B cell (primary cell): Measurements from ENCODE around the gene KCNS1. TPM values are rescaled to one million over a fixed set of nuclear protein-coding genes. Genes with fewer than 3 reads are reported as not detected.

Experiments used
- ATAC-seq: fragments of 200-7000 bp; cut with Tn5 transposase; one replicate; pipeline ENCODE4 v1.10.0; 2021; ENCODE audit warnings: low read depth, mild to moderate bottlenecking, moderate number of reproducible peaks, moderate library complexity
- CTCF ChIA-PET: fragments of 350-600 bp; sonication (Branson Sonifier 250); formaldehyde crosslinking; loops from one replicate; lab custom pipeline; 2021; ENCODE audit warnings: antibody characterized with exemption, inconsistent platforms; lab: Charles Lee
- POLR2A ChIA-PET: fragments of 350-600 bp; sonication (Branson Sonifier 250); formaldehyde crosslinking; loops from one replicate; lab custom pipeline; 2021; ENCODE audit warnings: antibody characterized with exemption; lab: Charles Lee
- DNase-seq: peaks from one replicate; pipeline ENCODE4 v3.0.0; 2013
- H2AFZ ChIP-seq: 2 replicates; pipeline ENCODE4 v1.6.1; 2012; ENCODE audit warnings: mild to moderate bottlenecking, low read depth, low read length; ENCODE audit not compliant: insufficient read depth, poor library complexity, severe bottlenecking
- H3K27ac ChIP-seq, 2 donors: 1 replicate in 1 of 2; 2 replicates in 1 of 2; pipeline ENCODE4 v1.5.1; 2012 to 2013; ENCODE audit warnings: low read length in 2 of 2, mild to moderate bottlenecking in 2 of 2, moderate library complexity in 1 of 2
- H3K27me3 ChIP-seq, 4 experiments: fragments of 200-600 bp in 1 of 4; sonication (generic) in 1 of 4; replicated peaks in 1 of 4; 1 replicate in 2 of 4; 2 replicates in 2 of 4; pipeline versions ENCODE4 v1.6.1 to v1.7.0; 2013 to 2016; ENCODE audit warnings: low read length in 3 of 4, mild to moderate bottlenecking in 2 of 4, mixed read lengths in 1 of 4, moderate library complexity in 1 of 4; ENCODE audit not compliant: insufficient read depth in 4 of 4, control insufficient read depth in 3 of 4; ENCODE audit errors: control extremely low read depth in 1 of 4
- H3K36me3 ChIP-seq, 2 experiments: replicated peaks in 1 of 2; 1 replicate in 1 of 2; 2 replicates in 1 of 2; pipeline versions ENCODE4 v1.6.1 to v1.7.1; 2013; ENCODE audit warnings: low read length in 1 of 2; ENCODE audit not compliant: insufficient read depth in 2 of 2, control insufficient read depth in 1 of 2; ENCODE audit errors: control extremely low read depth in 1 of 2, extremely low read depth in 1 of 2
- H3K4me1 ChIP-seq, 2 donors: fragments of 200-600 bp in 1 of 2; sonication (generic) in 1 of 2; 1 replicate in 1 of 2; 2 replicates in 1 of 2; pipeline versions ENCODE4 v1.5.1 to v1.6.1; 2013 to 2017; ENCODE audit warnings: low read length in 2 of 2; ENCODE audit not compliant: control insufficient read depth in 2 of 2, insufficient read depth in 2 of 2
- H3K4me2 ChIP-seq: replicated peaks from 2 replicates; pipeline ENCODE3; 2012; ENCODE audit warnings: mild to moderate bottlenecking, low read depth, low read length; ENCODE audit not compliant: poor library complexity, severe bottlenecking
- H3K4me3 ChIP-seq, 5 experiments: fragments of 200-600 bp in 1 of 5; sonication (generic) in 1 of 5; 1 replicate in 3 of 5; 2 replicates in 2 of 5; pipeline versions ENCODE4 v1.5.1 to v1.7.0; 2011 to 2016; ENCODE audit warnings: low read length in 4 of 5, mild to moderate bottlenecking in 4 of 5, low read depth in 2 of 5, control low read depth in 1 of 5, moderate library complexity in 1 of 5; ENCODE audit not compliant: insufficient read depth in 1 of 5; ENCODE audit errors: control extremely low read depth in 1 of 5, extremely low read depth in 1 of 5
- H3K79me2 ChIP-seq: fragments of 200-600 bp; sonication (generic); one replicate; pipeline ENCODE4 v1.6.0; 2016; ENCODE audit warnings: low read length; ENCODE audit not compliant: control insufficient read depth, insufficient read depth
- H3K9ac ChIP-seq: fragments of 200-600 bp; sonication (generic); 2 replicates; pipeline ENCODE4 v1.6.1; 2017; ENCODE audit warnings: mild to moderate bottlenecking, low read length, moderate library complexity
- H3K9me3 ChIP-seq, 3 donors: one replicate each; pipeline versions ENCODE4 v1.6.1 to v1.7.1; 2013; ENCODE audit warnings: low read length in 2 of 3; ENCODE audit not compliant: control insufficient read depth in 2 of 3, insufficient read depth in 1 of 3; ENCODE audit errors: control extremely low read depth in 1 of 3
- H4K20me1 ChIP-seq: 2 replicates; pipeline ENCODE4 v1.6.0; 2012; ENCODE audit warnings: mild to moderate bottlenecking, low read length; ENCODE audit not compliant: insufficient read depth, control insufficient read depth, poor library complexity, severe bottlenecking
- H3K27ac Mint-ChIP-seq: one replicate; pipeline ENCODE4 v1.8.0; 2021; ENCODE audit warnings: mixed read lengths
- H3K27me3 Mint-ChIP-seq: one replicate; pipeline ENCODE4 v1.8.0; 2021; ENCODE audit warnings: mixed read lengths
- H3K4me1 Mint-ChIP-seq: one replicate; pipeline ENCODE4 v1.8.0; 2021; ENCODE audit warnings: mixed read lengths
- H3K4me3 Mint-ChIP-seq: one replicate; pipeline ENCODE4 v1.8.0; 2021; ENCODE audit warnings: mixed read lengths
- H3K9me3 Mint-ChIP-seq: one replicate; pipeline ENCODE4 v1.8.0; 2022; ENCODE audit warnings: mixed read lengths; ENCODE audit not compliant: insufficient read depth
- EZH2 ChIP-seq: IDR thresholded peaks from 2 replicates; pipeline ENCODE4 v1.6.1; 2012; ENCODE audit warnings: borderline replicate concordance, low read depth, mild to moderate bottlenecking, moderate library complexity, low read length; ENCODE audit not compliant: insufficient read depth, poor library complexity, severe bottlenecking
- WGBS: methylation state at CpG from one replicate; pipeline ENCODE4 v1.1.5; 2013; ENCODE audit warnings: missing lambda C conversion rate; ENCODE audit not compliant: insufficient coverage; 5-methylcytosine and 5-hydroxymethylcytosine counted together
- intact Hi-C: fragments of 100-400 bp; cut with micrococcal nuclease; formaldehyde crosslinking; loops from one replicate; pipeline ENCODE4 v1.10.0; 2022
- polyA plus RNA-seq: library from polyadenylated mRNA; depleted of rRNA; stranded (reverse); fragments of >200 nt; gene quantifications from 2 replicates; pipeline ENCODE4 v1.2.3, GENCODE V29; 2012
- total RNA-seq, 2 donors: library from RNA; stranded (reverse); fragments of 120-200 nt in 1 of 2; gene quantifications; 1 replicate in 1 of 2; 2 replicates in 1 of 2; pipeline versions ENCODE4 v1.2.3 to v1.2.4, GENCODE V29; 2013 to 2022
- TF ChIP-seq, protein P1 (sequence below): fragments of 200-600 bp; IDR thresholded peaks from one replicate; pipeline ENCODE4 v1.8.0; 2022; ENCODE audit warnings: antibody characterized with exemption, mild to moderate bottlenecking

KCNS1 gene
- total and polyA plus RNA-seq, 2 donors (not counting 1 experiment from before 2014, with no cell fraction given): 0.04 TPM; not detected in 1

GRCh38 chr20:45069261-45069660 is 31.7 kb downstream of the KCNS1 start:
- no peak overlapping the region for H3K4me3 Mint-ChIP-seq
- Histone ChIP-seq H3K4me2 (no peak overlapping the region), H3K4me1 (peaks cover 0 to 6% of the 10 kb centered on the region in 2 donors), H2AFZ (no peak overlapping the region), H3K4me3 (no peak overlapping the region), H4K20me1 (peaks cover 70% of the 10 kb centered on the region), H3K9me3 (no peaks in the 10 kb centered on the region), H3K9ac (no peak overlapping the region), H3K79me2 (peaks cover 81% of the 10 kb centered on the region), H3K36me3 (peaks cover 21 to 63% of the 10 kb centered on the region in 2 experiments), H3K27ac (no peak overlapping the region), H3K27me3 (no peaks in the 10 kb centered on the region)
- ChIA-PET POLR2A (no interaction called here), CTCF (interaction anchor here (1.1 kb wide), 1 partner anchor 27 kb away, joined by 3 read pairs; no protein-coding TSS in a partner anchor)
- peaks cover 44% of the 10 kb centered on the region for H3K4me1 Mint-ChIP-seq
- H3K9me3 Mint-ChIP-seq: no peaks in the 10 kb centered on the region
- ATAC-seq (no peak), DNase-seq (no peak)
- WGBS: no CpG with 5 or more reads among the region's 1 CpG
- intact Hi-C loops: no loop called here
- TF ChIP-seq EZH2: no peak
- TF ChIP-seq, protein P1, sequence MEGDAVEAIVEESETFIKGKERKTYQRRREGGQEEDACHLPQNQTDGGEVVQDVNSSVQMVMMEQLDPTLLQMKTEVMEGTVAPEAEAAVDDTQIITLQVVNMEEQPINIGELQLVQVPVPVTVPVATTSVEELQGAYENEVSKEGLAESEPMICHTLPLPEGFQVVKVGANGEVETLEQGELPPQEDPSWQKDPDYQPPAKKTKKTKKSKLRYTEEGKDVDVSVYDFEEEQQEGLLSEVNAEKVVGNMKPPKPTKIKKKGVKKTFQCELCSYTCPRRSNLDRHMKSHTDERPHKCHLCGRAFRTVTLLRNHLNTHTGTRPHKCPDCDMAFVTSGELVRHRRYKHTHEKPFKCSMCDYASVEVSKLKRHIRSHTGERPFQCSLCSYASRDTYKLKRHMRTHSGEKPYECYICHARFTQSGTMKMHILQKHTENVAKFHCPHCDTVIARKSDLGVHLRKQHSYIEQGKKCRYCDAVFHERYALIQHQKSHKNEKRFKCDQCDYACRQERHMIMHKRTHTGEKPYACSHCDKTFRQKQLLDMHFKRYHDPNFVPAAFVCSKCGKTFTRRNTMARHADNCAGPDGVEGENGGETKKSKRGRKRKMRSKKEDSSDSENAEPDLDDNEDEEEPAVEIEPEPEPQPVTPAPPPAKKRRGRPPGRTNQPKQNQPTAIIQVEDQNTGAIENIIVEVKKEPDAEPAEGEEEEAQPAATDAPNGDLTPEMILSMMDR: no peak
- H3K27ac Mint-ChIP-seq: no peak overlapping the region
- no peaks in the 10 kb centered on the region for H3K27me3 Mint-ChIP-seq

DNA sequence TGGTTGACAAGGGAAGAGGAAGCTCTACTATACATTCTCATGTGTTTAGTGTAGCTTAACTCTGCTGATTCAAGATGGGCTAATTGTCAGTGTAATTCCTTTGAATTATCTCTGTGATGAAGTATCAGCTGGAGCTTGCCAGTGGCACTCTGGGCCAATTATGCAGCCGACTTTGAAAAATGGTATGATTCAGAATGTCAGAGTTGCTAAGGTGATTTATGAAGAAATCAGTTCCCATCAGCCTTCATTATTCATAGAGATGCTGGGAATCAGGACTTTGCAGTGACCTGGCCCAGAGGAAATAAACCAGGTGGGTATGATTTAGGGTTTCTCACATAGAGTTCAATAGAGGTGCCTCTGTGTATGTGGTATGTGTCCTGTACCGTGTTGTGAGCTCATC is 33.4 kb downstream of the KCNS1 start:
- Histone ChIP-seq H3K4me2 (no peak overlapping the region), H4K20me1 (peaks cover 66% of the 10 kb centered on the region), H3K9me3 (peaks cover 0 to 1% (median 0%) of the 10 kb centered on the region in 3 donors), H3K9ac (no peak overlapping the region), H2AFZ (no peak overlapping the region), H3K4me3 (no peak overlapping the region), H3K27me3 (no peaks in the 10 kb centered on the region), H3K79me2 (peaks cover 93% of the 10 kb centered on the region), H3K4me1 (peaks cover 7 to 11% of the 10 kb centered on the region in 2 donors), H3K36me3 (peaks cover 18 to 57% of the 10 kb centered on the region in 2 experiments), H3K27ac (no peak overlapping the region)
- DNase-seq (no peak), ATAC-seq (no peak)
- ChIA-PET POLR2A (no interaction called here), CTCF (interaction anchor here (1.3 to 1.6 kb wide), 3 partner anchors 13 to 28 kb away, joined by 4 to 5 read pairs (median 5); no protein-coding TSS in a partner anchor)
- Mint-ChIP-seq H3K4me3 (no peak overlapping the region), H3K27me3 (no peaks in the 10 kb centered on the region), H3K27ac (no peak overlapping the region), H3K4me1 (peaks cover 52% of the 10 kb centered on the region), H3K9me3 (no peaks in the 10 kb centered on the region)
- TF ChIP-seq EZH2: no peak
- TF ChIP-seq, protein P1: no peak
- no CpG with 5 or more reads among the region's 2 CpGs for whole genome bisulfite sequencing
- intact Hi-C loops: no loop called here
